NCI-H1105 treated with DMSO at 0.1 percent for 48 hours (cell line): ENCODE measurements around the gene TRIM66.
A peak's percentile ranks its signal among the peaks of the same experiment; 100 is the strongest.

Source experiments
- DNase-seq: peaks from one replicate; lab custom pipeline; 2025; lab: John Stamatoyannopoulos, UW

Gene TRIM66, protein sequence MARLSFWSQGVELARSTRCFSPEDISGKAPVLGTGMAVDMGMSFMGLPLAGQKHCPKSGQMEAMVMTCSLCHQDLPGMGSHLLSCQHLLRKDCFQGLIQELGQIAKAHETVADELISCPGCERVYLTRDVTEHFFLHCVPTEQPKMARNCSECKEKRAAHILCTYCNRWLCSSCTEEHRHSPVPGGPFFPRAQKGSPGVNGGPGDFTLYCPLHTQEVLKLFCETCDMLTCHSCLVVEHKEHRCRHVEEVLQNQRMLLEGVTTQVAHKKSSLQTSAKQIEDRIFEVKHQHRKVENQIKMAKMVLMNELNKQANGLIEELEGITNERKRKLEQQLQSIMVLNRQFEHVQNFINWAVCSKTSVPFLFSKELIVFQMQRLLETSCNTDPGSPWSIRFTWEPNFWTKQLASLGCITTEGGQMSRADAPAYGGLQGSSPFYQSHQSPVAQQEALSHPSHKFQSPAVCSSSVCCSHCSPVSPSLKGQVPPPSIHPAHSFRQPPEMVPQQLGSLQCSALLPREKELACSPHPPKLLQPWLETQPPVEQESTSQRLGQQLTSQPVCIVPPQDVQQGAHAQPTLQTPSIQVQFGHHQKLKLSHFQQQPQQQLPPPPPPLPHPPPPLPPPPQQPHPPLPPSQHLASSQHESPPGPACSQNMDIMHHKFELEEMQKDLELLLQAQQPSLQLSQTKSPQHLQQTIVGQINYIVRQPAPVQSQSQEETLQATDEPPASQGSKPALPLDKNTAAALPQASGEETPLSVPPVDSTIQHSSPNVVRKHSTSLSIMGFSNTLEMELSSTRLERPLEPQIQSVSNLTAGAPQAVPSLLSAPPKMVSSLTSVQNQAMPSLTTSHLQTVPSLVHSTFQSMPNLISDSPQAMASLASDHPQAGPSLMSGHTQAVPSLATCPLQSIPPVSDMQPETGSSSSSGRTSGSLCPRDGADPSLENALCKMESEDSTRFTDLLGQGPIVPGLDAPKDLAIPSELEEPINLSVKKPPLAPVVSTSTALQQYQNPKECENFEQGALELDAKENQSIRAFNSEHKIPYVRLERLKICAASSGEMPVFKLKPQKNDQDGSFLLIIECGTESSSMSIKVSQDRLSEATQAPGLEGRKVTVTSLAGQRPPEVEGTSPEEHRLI (N-terminal part only)

DNA sequence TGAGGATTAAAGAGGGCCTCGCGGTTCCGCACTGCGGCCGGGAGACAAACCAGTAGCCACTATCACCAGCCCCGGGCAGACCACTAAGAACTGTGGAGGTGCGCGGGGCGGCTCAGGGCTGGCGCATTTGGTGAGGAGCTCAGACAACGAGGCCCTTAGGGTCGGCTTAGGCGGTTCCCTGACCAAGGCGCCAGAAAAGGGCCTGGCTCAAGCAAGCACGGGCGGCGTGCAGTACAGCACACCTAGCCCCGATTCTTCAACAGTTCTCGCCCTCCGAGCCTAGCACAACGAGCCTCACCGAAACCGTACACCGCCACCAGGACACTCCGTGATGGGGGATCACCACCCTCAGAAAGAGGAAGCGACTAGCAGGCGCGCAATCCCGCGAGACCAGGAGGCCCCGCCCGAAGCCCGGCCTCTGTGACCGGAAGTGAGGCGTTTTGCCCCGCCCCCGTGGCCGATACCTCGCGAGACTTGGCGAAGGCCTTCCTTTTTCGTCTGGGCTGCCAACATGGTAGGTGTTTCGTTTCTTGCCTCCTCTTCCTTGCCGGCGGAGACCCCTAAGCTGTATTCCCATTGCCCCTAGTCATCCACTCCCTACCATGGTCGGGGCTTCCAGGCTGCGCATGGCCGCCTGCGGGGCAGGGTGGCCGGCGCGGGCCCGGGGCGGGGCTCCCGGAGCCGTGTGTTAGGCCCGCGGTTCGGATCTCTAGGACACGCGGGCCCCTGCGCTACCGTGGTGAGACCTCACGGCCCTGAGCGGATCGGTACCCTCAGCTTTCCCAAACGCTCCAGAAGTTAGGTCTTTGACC is at the start of gene TRIM66, which contains the start of gene RPL27A:
TRIM66 (minus strand) TSS at position 363 of the 812 bp plus-strand sequence. CDS start 10,391 bp downstream, outside the sequence.
RPL27A (plus strand) TSS at position 490 of the 812 bp plus-strand sequence; CDS start at position 512, 22 bp downstream.
- DNase-seq, result peak; percentile 94

- no peak for DNase-seq
These were observed 49.3 kb upstream of the TRIM66 start for GRCh38 chr11:8731647-8732323.

GRCh38 chr11:8730697-8731020 is 48.2 kb upstream of the TRIM66 start:
- no peak for DNase-seq

GRCh38 chr11:8729837-8730696 is 47.6 kb upstream of the TRIM66 start:
- DNase-seq, result no peak

DNA sequence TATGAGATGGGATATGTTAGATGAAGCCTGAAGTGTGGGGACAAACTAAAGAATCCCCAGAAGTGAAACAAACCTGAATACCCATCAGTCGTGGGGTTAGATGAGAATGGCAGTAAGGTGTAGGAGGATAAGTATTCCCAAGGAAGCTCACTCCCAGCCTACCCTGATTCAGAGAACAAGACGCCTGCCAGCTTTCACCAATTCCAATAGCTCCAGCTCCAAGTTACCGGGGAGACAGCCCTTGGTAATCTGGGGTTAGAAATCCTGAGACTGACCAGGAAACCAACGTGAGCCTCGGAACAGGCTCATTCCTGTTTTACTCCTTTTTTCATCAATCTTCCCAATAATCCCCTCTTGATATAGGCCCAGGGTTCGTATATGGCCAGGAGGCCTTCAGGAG is 46.6 kb upstream of the TRIM66 start:
- no peak for DNase-seq

- no peak for DNase-seq
These were observed 46.1 kb upstream of the TRIM66 start for GRCh38 chr11:8728563-8728962.

GRCh38 chr11:8726395-8726794 is 43.9 kb upstream of the TRIM66 start:
- DNase-seq, result no peak

- no peak for DNase-seq
These were observed 42.2 kb upstream of the TRIM66 start for GRCh38 chr11:8724682-8725081.

DNA sequence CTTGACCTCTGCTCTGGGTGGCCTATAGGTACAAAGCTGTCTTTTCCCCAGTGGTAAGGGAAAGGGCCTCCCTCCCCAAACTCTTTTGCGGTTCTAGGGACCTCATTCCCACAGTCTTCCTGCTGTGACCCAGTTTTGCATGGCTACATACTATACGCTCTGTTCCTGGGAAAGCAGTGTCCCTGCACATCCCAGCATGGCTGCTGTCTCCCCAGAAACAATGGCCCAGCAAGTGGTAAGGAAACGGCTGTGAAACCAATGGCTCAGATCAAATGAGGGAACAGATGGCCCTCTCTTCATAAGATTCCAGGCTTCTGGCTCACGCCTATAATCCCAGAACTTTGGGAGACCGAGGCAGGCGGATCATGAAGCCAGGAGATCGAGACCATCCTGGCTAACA is 41.2 kb upstream of the TRIM66 start:
- no peak for DNase-seq

DNA sequence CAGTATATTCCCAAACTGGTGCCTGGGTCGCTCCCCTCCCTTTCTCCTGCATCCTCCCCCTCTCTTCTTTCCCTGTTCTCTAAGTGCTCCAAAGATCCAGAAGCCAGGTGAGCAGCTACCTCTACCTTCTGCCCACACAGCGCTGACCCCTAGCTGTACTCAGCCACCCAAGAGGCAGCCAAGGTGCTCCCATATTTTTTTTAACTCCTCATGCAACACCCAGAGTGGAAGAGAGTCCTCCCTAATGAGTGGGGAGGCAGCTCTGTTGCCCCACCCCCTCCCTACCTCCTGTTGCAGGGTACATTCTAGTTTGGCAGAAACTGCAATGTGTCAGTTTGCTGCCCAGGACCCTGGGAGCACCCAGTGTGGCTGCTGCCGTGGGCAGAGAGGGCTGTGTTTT is 40.3 kb upstream of the TRIM66 start:
- DNase-seq, result no peak

DNA sequence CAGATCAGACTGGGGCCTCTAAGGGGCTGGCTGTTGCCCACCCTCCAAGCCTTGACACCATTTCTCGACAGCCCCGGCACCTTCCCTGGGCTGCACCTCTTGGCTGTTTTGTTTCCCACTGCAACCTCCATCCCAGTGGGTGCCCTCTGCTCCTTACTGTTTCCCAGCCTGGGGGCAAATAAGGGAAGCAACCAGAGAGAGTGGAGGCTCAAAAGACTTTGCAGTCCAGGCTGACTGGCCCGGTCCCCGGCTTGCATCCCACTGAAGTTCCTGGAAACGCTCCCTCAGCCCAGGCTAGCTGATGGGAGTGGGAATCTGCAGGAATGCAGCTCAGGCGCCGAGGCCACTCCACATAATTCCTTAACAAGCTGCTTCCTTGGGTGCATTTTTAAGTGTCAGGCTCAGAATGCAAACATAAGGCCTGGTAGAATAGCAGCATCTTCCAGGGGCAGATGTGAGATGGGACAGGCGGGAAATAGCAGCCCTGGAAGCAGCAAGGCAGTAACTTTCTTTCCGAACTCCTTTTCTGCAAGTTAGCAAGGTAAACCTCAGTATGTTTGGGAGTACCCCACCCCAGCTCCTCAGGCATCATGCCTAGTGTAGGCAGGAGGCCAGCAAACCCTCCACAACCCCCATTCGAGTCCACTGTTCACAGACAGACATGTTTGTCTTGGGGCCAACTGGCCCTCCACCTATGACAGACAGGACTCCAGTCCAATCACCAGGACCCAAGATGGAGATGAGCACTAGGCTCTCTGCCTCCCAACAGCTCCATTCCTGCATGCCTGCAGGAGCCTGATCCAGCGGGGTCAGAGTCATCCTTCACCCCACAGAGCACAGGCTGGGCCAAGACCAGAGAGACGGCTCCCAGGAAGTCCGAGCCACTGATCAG is 39.4 kb upstream of the TRIM66 start:
- no peak for DNase-seq

- no peak for DNase-seq
These were observed 38.6 kb upstream of the TRIM66 start for GRCh38 chr11:8720868-8721608.

DNA sequence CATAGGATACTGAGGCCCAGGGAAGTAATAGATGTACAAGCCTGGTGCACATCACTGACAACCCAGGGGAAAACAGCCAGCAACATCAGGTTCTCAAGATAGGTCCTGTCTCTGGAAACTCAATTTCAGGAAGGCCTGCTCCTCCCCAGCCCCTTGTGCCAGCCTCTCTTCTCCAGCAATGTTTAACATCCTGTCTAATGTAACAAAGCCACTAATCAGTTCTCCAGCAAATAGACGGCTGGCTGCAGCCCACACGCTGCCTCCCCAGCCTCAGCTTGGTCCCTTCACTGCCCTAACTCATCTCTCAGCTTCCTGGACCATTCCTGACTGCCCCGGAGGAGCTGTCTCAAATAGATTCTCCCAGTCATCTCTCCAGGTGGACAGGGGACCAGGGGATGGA is 37.9 kb upstream of the TRIM66 start:
- DNase-seq, result no peak

DNA sequence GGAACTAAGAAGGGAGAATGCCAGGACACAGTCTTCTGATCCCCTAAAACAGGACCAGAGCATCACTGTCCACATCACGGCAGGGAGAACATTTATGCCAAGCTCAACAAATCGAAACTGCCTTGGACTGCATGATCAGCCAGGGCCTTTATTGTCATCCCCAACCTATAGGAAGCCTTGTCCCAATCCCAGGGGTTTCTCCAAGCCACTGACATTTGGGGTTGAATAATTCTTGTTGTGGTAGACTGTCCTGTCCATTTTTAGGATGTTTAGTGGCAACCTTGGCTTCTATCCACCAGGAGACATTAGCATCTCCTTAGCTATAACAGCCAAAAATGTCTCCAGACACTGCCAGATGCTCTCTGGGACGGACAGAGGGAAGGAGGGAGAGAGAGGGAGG is 37.3 kb upstream of the TRIM66 start:
- DNase-seq, result no peak

DNA sequence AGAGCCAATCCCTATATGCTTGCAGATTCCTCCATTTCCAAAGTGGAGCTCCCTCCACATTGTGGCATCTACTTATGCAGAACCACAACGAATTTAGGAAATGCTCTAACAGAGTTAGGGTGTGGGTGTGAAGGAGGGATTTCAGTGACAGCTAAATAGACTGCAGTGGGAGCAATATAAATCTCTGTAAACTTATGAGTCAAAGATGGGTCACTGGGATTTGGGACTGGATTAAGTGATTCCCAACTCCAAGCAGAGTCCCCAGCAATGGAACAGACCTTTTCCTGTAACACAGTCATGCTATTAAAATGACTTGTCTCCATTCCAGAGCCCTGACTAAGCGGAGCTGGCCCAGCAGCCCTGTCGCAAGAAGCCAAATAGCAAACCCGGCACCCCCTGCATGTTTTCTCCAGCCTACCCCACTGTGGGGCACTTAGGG is 36.8 kb upstream of the TRIM66 start:
- DNase-seq, result no peak

DNA sequence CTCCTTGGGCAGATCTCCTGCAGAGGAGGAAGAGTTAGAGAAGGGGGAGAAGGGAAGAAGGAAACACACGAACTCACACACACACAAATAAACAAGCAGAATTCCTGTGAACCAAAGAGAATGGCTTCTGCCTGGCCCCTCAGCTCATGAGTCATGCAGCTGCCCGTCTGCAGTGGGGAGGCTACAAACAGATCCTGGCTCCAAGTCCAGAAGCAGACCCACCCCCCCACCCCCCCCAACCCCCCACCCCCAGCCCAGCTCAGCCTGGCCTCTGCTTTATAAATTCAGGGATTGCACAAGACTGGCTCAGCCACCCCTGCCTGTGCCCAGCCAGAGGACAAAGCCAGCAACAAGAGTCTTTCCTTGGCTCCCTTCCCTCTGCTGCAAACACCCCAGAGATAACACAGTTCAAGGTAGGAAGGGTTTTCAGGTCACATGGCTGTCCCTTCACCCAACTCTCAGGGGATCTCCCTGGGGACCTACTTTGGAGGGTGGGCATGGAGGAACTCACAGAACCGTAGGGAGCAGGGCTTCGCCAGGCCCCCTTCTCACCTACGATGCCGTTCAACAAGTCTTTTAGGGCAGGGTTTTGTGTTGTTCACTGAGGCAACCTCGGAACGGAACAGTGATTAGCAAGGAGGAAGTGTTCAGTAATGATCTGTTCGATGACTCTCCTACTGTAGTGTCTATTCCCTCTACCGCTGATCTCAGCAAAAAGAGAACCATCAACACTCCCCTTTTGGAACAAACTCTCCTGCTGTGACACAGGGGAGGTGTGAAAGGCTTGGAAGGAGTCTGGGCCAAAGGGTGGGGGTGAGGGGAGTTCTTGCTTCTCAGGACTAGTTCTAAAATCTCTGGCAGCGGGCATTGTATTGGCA is 35.6 kb upstream of the TRIM66 start:
- no peak for DNase-seq

- no peak for DNase-seq
These were observed 35.0 kb upstream of the TRIM66 start for GRCh38 chr11:8717544-8717875.
